HFF-Myc (cell line): ENCODE measurements around the gene GRIK1.

Experiments
- DNase-seq: peaks from one replicate; pipeline ENCODE4 v3.0.0-alpha.2; 2011; ENCODE audit warnings: low read depth; ENCODE audit errors: extremely low read depth
- H3K4me3 ChIP-seq: replicated peaks from 2 replicates; pipeline ENCODE4 v1.5.1; 2011; ENCODE audit warnings: low read depth, mild to moderate bottlenecking, control low read depth, low read length
- TF ChIP-seq, protein P1 (sequence below): IDR thresholded peaks from 2 replicates; pipeline ENCODE4 v1.5.1; 2012; ENCODE audit warnings: mild to moderate bottlenecking, low read depth, low read length, control low read depth; ENCODE audit errors: missing control alignments

The GRIK1 gene

DNA sequence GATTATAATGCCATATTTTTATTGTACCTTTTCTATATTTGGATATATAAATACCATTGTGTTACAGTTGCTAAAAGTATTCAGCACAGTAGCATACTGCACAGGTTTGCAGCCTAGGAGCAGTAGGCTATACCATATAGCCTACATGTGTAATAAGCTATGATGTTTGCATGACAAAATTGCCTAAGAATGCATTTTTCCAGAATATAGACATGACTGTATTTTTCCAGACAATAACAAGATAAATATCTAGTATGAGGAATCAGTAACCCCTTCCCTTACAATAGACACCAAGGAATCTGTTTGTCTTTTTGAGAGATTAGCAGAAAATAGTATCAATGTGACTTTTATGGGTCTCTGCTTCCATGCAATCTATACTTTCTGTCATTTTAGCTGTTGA is 228.6 kb downstream of the GRIK1 start:
- no peak overlapping the region for H3K4me3 ChIP-seq
- DNase-seq = no peak
- TF ChIP-seq, protein P1, sequence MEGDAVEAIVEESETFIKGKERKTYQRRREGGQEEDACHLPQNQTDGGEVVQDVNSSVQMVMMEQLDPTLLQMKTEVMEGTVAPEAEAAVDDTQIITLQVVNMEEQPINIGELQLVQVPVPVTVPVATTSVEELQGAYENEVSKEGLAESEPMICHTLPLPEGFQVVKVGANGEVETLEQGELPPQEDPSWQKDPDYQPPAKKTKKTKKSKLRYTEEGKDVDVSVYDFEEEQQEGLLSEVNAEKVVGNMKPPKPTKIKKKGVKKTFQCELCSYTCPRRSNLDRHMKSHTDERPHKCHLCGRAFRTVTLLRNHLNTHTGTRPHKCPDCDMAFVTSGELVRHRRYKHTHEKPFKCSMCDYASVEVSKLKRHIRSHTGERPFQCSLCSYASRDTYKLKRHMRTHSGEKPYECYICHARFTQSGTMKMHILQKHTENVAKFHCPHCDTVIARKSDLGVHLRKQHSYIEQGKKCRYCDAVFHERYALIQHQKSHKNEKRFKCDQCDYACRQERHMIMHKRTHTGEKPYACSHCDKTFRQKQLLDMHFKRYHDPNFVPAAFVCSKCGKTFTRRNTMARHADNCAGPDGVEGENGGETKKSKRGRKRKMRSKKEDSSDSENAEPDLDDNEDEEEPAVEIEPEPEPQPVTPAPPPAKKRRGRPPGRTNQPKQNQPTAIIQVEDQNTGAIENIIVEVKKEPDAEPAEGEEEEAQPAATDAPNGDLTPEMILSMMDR = no peak

DNA sequence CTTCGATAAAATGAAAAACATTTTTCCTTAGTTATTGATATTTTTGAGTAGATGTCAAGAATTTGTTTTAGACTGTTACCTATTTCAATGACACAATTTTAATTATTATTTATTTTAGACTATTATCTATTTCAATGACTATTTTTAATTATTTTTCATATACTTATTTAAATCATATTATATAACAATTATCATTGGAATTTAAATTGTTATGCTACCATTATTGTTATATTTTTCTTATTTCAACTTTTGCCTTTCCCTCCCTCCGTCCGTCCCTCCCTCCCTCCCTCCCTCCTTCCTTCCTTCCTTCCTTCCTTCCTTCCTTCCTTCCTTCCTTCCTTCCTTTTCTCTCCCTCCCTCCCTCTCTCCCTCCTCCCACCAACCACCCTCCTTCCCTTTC is 229.3 kb downstream of the GRIK1 start:
- no peak overlapping the region for H3K4me3 ChIP-seq
- DNase-seq = no peak
- TF ChIP-seq, protein P1 = no peak

DNA sequence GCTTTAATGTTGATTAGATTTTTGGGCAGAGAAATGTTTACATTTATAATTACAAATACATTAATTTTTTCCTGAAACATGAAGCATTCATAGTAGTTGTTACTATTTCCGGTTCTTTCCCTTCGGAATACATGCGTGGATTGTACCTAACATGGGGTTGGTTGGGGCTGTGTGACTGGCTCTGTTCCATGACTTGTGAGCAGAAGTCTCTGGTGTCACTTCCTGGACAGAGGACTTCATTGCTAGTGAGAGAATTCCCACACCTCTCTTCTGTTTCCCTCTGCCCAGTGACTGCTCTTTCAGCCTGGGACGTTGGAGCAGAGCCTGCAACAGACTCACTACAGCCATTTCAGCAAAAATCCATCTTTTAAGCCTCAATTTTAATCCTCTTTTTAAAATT is 231.4 kb downstream of the GRIK1 start:
- no peak for DNase-seq
- H3K4me3 ChIP-seq = no peak overlapping the region
- TF ChIP-seq, protein P1 = no peak

DNA sequence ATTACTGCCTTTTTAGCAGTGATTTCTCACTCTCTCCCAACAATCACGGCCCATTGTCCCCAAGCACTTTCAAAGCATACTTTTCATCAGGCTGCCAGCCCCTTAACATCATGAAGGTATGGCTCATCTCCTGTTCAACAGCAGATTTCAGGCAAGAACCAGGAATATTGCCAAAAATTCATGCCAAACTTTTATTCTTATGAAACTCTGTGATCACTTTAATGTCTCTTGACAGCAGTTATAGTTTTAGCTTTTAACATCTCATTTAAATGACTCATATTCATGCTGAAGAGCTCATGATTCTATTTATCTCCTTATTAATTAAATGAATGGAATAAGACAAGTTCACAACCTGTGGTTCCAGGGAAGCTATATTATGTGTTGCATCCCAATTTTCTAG is 235.1 kb downstream of the GRIK1 start:
- DNase-seq = no peak
- no peak overlapping the region for H3K4me3 ChIP-seq
- TF ChIP-seq, protein P1 = no peak

DNA sequence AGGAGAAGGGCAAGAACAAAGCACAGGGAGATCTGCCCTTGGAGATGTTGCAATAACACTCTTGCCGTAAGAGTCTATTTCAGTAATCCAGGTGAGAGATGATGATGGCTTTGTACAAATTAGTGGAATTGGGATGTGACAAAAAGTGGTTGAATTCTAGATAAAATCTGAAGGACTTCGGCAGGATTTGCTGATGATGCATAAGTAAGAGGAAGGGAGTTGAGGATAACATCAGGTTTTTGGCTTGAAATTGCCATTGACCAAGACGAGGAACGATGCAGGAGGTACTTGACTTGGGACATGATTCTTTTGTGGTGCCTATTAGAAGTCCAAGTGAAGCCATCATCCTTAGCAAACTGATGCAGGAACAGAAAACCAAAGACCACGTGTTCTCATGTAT is 238.1 kb downstream of the GRIK1 start:
- H3K4me3 ChIP-seq = no peak overlapping the region
- no peak for DNase-seq
- TF ChIP-seq, protein P1 = no peak

DNA sequence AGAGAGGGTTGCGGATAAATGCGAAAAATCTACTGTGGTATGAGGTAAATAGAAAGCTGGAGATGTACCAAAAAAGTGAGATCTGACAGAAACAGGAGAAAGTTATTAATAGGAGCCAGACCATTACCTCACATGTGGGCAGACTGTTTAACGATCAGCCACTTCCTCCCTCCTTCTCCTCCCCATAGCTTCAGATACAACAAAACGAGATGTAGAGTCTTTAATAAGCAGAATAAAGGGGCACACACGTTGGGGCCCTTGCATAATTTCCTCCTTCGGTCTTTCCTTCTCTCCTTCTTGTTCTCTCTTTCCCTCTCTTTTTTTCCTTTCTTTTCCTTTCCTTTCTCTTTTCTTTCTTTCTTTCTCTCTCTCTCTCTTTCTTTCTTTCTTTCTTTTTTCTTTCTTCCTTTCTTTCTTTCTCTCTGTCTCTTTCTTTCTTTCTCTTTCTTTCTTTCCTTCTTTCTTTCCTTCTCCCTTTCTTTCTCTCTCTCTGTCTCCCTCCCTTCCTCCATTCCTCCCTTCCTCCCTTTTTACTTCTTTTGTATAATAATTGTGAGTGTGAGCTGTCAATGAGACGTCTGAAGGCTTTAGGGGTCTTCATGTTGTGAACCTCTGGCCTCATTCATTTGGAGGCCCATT is 242.1 kb downstream of the GRIK1 start:
- no peak overlapping the region for H3K4me3 ChIP-seq
- DNase-seq = no peak
- TF ChIP-seq, protein P1 = no peak

DNA sequence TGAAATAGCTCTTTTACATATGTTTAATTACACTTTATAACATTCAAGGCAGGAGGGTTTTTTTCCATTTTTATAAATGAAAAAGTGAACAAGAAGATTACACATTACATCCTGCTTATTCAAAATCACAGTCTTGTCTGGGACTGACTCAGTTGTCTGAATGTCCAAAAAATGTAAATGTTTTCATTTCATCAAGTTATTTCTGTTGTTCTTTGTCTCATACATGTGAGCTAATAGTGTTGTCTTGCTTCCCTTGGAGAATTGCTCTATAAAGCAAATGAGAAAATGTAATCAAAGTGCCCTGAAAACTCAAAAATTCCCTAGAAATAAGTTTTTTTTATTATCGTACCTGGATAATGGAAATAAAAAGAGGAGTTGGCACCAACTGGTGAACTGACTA is 242.9 kb downstream of the GRIK1 start:
- TF ChIP-seq, protein P1 = no peak
- no peak for DNase-seq
- H3K4me3 ChIP-seq = no peak overlapping the region
